HepG2 (cell line): Measurements from ENCODE around the gene LDLRAP1. TPM values are rescaled to one million over a fixed set of nuclear protein-coding genes. Genes with fewer than 3 reads are reported as not detected.
A peak's percentile ranks its signal among the peaks of the same experiment; 100 is the strongest.

Source experiments
- ATAC-seq: fragments of 200-7000 bp; cut with Tn5 transposase; 3 replicates; pipeline ENCODE4 v1.9.1; 2020; ENCODE audit warnings: mild to moderate bottlenecking, moderate library complexity
- BruUV-seq: library from RNA; stranded (reverse); fragments of 400-500 nt; replicated peaks from 2 replicates; lab custom pipeline; 2021; lab: Mats Ljungman, UMichigan
- CTCF ChIA-PET: fragments of 300-600 bp; formaldehyde crosslinking; extraction: SDS; loops from one replicate; lab custom pipeline; 2021; ENCODE audit warnings: low total read pairs, inconsistent platforms, low intra/inter-chr PET ratio; lab: Yijun Ruan, JAX
- POLR2A ChIA-PET: fragments of 350-600 bp; sonication (Branson Sonifier 250); formaldehyde crosslinking; loops from one replicate; lab custom pipeline; 2020; ENCODE audit warnings: antibody characterized with exemption, inconsistent platforms; lab: Yijun Ruan, JAX
- DNase-seq: peaks from one replicate; pipeline ENCODE4 v3.0.0-alpha.2; 2015; ENCODE audit warnings: low spot score
- FAIRE-seq: peaks from 3 replicates; lab custom pipeline; 2011; peaks lifted over from hg19 to GRCh38; lab: Jason Lieb, UNC
- H2AFZ ChIP-seq: one replicate; pipeline ENCODE4 v1.6.1; 2011; ENCODE audit warnings: low read length, inconsistent platforms
- H3K27ac ChIP-seq: fragments of 300-600 bp; 3 replicates; pipeline ENCODE4 v1.8.0; 2011; ENCODE audit warnings: mixed run types, mild to moderate bottlenecking, mixed read lengths, low read length, inconsistent platforms; ENCODE audit not compliant: insufficient read depth; ENCODE audit errors: extremely low read length
- H3K27me3 ChIP-seq, 2 experiments: fragments of 200-600 bp in 1 of 2; 2 replicates in 1 of 2; 3 replicates in 1 of 2; pipeline versions ENCODE4 v1.6.0 to v1.8.0; 2011; ENCODE audit warnings: low read length in 2 of 2, mild to moderate bottlenecking in 2 of 2, moderate library complexity in 2 of 2, inconsistent platforms in 1 of 2; ENCODE audit not compliant: insufficient read depth in 2 of 2, control insufficient read depth in 1 of 2
- H3K36me3 ChIP-seq, 2 experiments: fragments of 200-600 bp in 1 of 2; replicated peaks in 1 of 2; 2 replicates in 1 of 2; 3 replicates in 1 of 2; pipeline versions ENCODE4 v1.5.1 to v1.8.0; 2011; ENCODE audit warnings: low read length in 2 of 2, inconsistent platforms in 1 of 2; ENCODE audit not compliant: insufficient read depth in 2 of 2, control insufficient read depth in 1 of 2
- H3K4me1 ChIP-seq: 2 replicates; pipeline ENCODE4 v1.5.1; 2012; ENCODE audit warnings: low read length, inconsistent platforms; ENCODE audit not compliant: insufficient read depth
- H3K4me2 ChIP-seq: 2 replicates; pipeline ENCODE4 v1.6.0; 2011; ENCODE audit warnings: low read depth, low read length, inconsistent platforms
- H3K4me3 ChIP-seq, 3 experiments: fragments of 200-600 bp in 1 of 3; sonication (generic), shearing (Covaris generic) in 1 of 3; replicated peaks in 1 of 3; 2 replicates each; pipeline ENCODE4 v1.5.1; 2011 to 2016; ENCODE audit warnings: low read length in 3 of 3, inconsistent platforms in 2 of 3, low read depth in 2 of 3, mild to moderate bottlenecking in 2 of 3, control low read depth in 1 of 3, mixed read lengths in 1 of 3; ENCODE audit not compliant: insufficient read depth in 1 of 3
- H3K79me2 ChIP-seq: one replicate; pipeline ENCODE4 v1.6.1; 2011; ENCODE audit warnings: low read length, inconsistent platforms; ENCODE audit not compliant: insufficient read depth
- H3K9ac ChIP-seq: 2 replicates; pipeline ENCODE4 v1.6.0; 2011; ENCODE audit warnings: mild to moderate bottlenecking, low read depth, low read length, inconsistent platforms; ENCODE audit not compliant: insufficient read depth
- H3K9me3 ChIP-seq: 2 replicates; pipeline ENCODE4 v1.5.1; 2012; ENCODE audit warnings: mild to moderate bottlenecking, low read length
- H4K20me1 ChIP-seq: 2 replicates; pipeline ENCODE4 v1.6.0; 2011; ENCODE audit warnings: inconsistent platforms, mild to moderate bottlenecking, low read length, moderate library complexity; ENCODE audit not compliant: insufficient read depth
- HIC2 ChIP-seq: sonication (generic); formaldehyde crosslinking; IDR thresholded peaks from 2 replicates; pipeline ENCODE4 v1.9.0; 2022; ENCODE audit warnings: low read depth, missing genetic modification reagents
- HNRNPL ChIP-seq: fragments of 200-400 bp; formaldehyde crosslinking; IDR thresholded peaks from 2 replicates; pipeline ENCODE4 v1.6.1; 2017; ENCODE audit warnings: mild to moderate bottlenecking, low read depth, low read length
- IRF9 ChIP-seq: sonication (generic); formaldehyde crosslinking; IDR thresholded peaks from 2 replicates; pipeline ENCODE4 v1.8.0; 2022; ENCODE audit warnings: missing genetic modification reagents, mild to moderate bottlenecking, borderline replicate concordance
- POLR2A ChIP-seq, 2 experiments: IDR thresholded peaks; 2 replicates each; pipeline ENCODE4 v1.6.1; 2011; ENCODE audit warnings: low read depth in 2 of 2, low read length in 2 of 2, mild to moderate bottlenecking in 1 of 2, moderate library complexity in 1 of 2; ENCODE audit not compliant: insufficient read depth in 1 of 2
- SP2 ChIP-seq: sonication (generic); formaldehyde crosslinking; IDR thresholded peaks from 2 replicates; pipeline ENCODE4 v1.5.1; 2020; ENCODE audit warnings: mild to moderate bottlenecking, missing genetic modification reagents
- ZBTB3 ChIP-seq: sonication (generic); formaldehyde crosslinking; IDR thresholded peaks from 2 replicates; pipeline ENCODE4 v1.4.0; 2020; ENCODE audit warnings: low read depth, mild to moderate bottlenecking, moderate library complexity, missing genetic modification reagents, borderline replicate concordance
- ZFX ChIP-seq: sonication (generic); formaldehyde crosslinking; IDR thresholded peaks from 2 replicates; pipeline ENCODE4 v1.4.0; 2020; ENCODE audit warnings: mild to moderate bottlenecking, low read depth, missing genetic modification reagents, moderate library complexity
- ZMYM3 ChIP-seq: sonication (generic); formaldehyde crosslinking; IDR thresholded peaks from 2 replicates; pipeline ENCODE4 v1.5.1; 2020; ENCODE audit warnings: mild to moderate bottlenecking, missing genetic modification reagents
- ZNF343 ChIP-seq: sonication (generic); formaldehyde crosslinking; IDR thresholded peaks from 2 replicates; pipeline ENCODE4 v1.4.0; 2020; ENCODE audit warnings: mild to moderate bottlenecking, missing genetic modification reagents
- ZNF687 ChIP-seq: sonication (generic); formaldehyde crosslinking; IDR thresholded peaks from 2 replicates; pipeline ENCODE4 v1.5.1; 2020; ENCODE audit warnings: mild to moderate bottlenecking, missing genetic modification reagents, moderate library complexity
- ZNF768 ChIP-seq: sonication (generic); formaldehyde crosslinking; IDR thresholded peaks from 2 replicates; pipeline ENCODE4 v1.4.0; 2020; ENCODE audit warnings: missing genetic modification reagents
- WGBS: methylation state at CpG from one replicate; pipeline ENCODE4 v1.1.6; 2017; ENCODE audit warnings: low lambda C conversion rate; 5-methylcytosine and 5-hydroxymethylcytosine counted together
- in situ Hi-C: cut with HindIII; loops from 2 replicates; pipeline ENCODE4 v1.10.0; 2017; ENCODE audit warnings: low pct_unique_long_range_greater_than_20kb; ENCODE audit not compliant: extremely low pct_ligation_motif_present
- intact Hi-C: fragments of 100-400 bp; cut with micrococcal nuclease; formaldehyde crosslinking; loops from one replicate; pipeline ENCODE4 v1.10.0; 2022; ENCODE audit not compliant: unreplicated experiment
- polyA plus RNA-seq, 8 experiments: library from polyadenylated mRNA; depleted of rRNA in 3 of 8; stranded (reverse) in 7 of 8; unstranded in 1 of 8; fragments of >200 nt; fragmentation: Illumina TruSeq in 4 of 8; extraction: Trizol in 4 of 8; gene quantifications; 2 replicates each; pipeline versions ENCODE4 v1.2.1 to v1.2.3, GENCODE V29; 2011 to 2016; ENCODE audit warnings: low read depth in 4 of 8, missing spikeins in 1 of 8, mixed read lengths in 1 of 8; ENCODE audit not compliant: insufficient read depth in 1 of 8
- total RNA-seq, 5 experiments: library from RNA; depleted of rRNA; stranded (reverse); fragments of >200 nt; fragmentation: Illumina TruSeq; extraction: Trizol; gene quantifications; 2 replicates each; pipeline ENCODE4 v1.2.3, GENCODE V29; 2016; ENCODE audit warnings: low read depth in 1 of 5

The LDLRAP1 gene
- total and polyA plus RNA-seq, 2 of the 13 experiments (the other 11 are each of a cell fraction or from before 2014, with no cell fraction given), result 7.2 to 12.1 TPM

- Histone ChIP-seq H2AFZ (no peak overlapping the region), H4K20me1 (no peaks in the 10 kb centered on the region), H3K27me3 (peaks cover 4 to 15% of the 10 kb centered on the region in 2 experiments), H3K4me2 (peak overlapping the region; percentile 49), H3K4me3 (peak overlapping the region in 1 of 3 experiments; percentile 22; a peak in 1 of 6 replicates), H3K9me3 (no peaks in the 10 kb centered on the region), H3K9ac (no peak overlapping the region), H3K27ac (no peak overlapping the region), H3K36me3 (no peaks in the 10 kb centered on the region), H3K79me2 (no peaks in the 10 kb centered on the region), H3K4me1 (peaks cover 52% of the 10 kb centered on the region)
- BruUV-seq, result no TSS peak
- no peak for FAIRE-seq
- 45% methylated on average over 13 of the region's 13 CpGs for WGBS
- POLR2A ChIA-PET, result no interaction called here
- in situ Hi-C loops (no loop called here), intact Hi-C loops (no loop called here)
- CTCF ChIA-PET, result no interaction called here
- ATAC-seq, result no peak
- DNase-seq, result no peak
- TF ChIP-seq ZNF343 (CRISPR knock-in tag) (no peak), ZNF687 (CRISPR knock-in tag) (peak; percentile 33; the same call in 1 of the 2 replicates), ZBTB3 (CRISPR knock-in tag) (no peak), ZNF768 (CRISPR knock-in tag) (peak; percentile 97), SP2 (no peak), HIC2 (CRISPR knock-in tag) (0 out of 2 replicates have a peak, but pooled peaks have one; percentile 31), ZMYM3 (CRISPR knock-in tag) (0 out of 2 replicates have a peak, but pooled peaks have one; percentile 38), IRF9 (CRISPR knock-in tag) (0 out of 2 replicates have a peak, but pooled peaks have one; percentile 33), HNRNPL (0 out of 2 replicates have a peak, but pooled peaks have one; percentile 23), ZFX (CRISPR knock-in tag) (0 out of 2 replicates have a peak, but pooled peaks have one; percentile 12), POLR2A (IDR thresholded peaks at IDR 0.05; ENCODE audit: insufficient read depth in 1 of 2, low read depth in 2 of 2, low read length in 2 of 2) (no peak)
Observed at GRCh38 chr1:25540750-25541342, 2.6 kb upstream of the LDLRAP1 start.
